ENCODE measurements around the gene CABLES1.

The CABLES1 gene

GRCh38 chr18:23203891-23204432 is 68.7 kb downstream of the CABLES1 start:
- Histone ChIP-seq H3K9me3 (ENCODE audit: control insufficient read depth, insufficient read depth, low read depth, low read length) (no peaks in the 10 kb centered on the region), H3K4me3 (ENCODE audit: low read depth, low read length) (no peak overlapping the region)
- CTCF ChIA-PET, result interaction anchor here (0.9 kb wide), 1 partner anchor 209 kb away, joined by 3 read pairs; no protein-coding TSS in a partner anchor

More at GRCh38 chr18:23203891-23204432, 68.7 kb downstream of the CABLES1 start:
- H3K4me1 ChIP-seq (ENCODE audit: control insufficient read depth, insufficient read depth, low read length), result no peaks in the 10 kb centered on the region
- TF ChIP-seq ZNF692 (tag by site-specific recombination; IDR thresholded peaks at IDR 0.05), result no peak
- TF ChIP-seq ZNF174 (tag by site-specific recombination; IDR thresholded peaks at IDR 0.05), result no peak
- no peak for TF ChIP-seq PBX3 (CRISPR knock-in tag; IDR thresholded peaks at IDR 0.05)
- TF ChIP-seq ZNF433 (tag by site-specific recombination; IDR thresholded peaks at IDR 0.05; ENCODE audit: low read depth), result no peak
- no peak for TF ChIP-seq ZNF146 (tag by site-specific recombination; IDR thresholded peaks at IDR 0.05)
- TF ChIP-seq ZNF560 (tag by site-specific recombination; IDR thresholded peaks at IDR 0.05; ENCODE audit: borderline replicate concordance), result no peak
- no peak for TF ChIP-seq ZNF202 (tag by site-specific recombination; IDR thresholded peaks at IDR 0.05; ENCODE audit: borderline replicate concordance)
- TF ChIP-seq, protein P1, sequence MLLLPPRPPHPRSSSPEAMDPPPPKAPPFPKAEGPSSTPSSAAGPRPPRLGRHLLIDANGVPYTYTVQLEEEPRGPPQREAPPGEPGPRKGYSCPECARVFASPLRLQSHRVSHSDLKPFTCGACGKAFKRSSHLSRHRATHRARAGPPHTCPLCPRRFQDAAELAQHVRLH (tag by site-specific recombination; IDR thresholded peaks at IDR 0.05), result no peak
- TF ChIP-seq ZNF394 (tag by site-specific recombination; IDR thresholded peaks at IDR 0.05; ENCODE audit: borderline replicate concordance), result no peak
- TF ChIP-seq ZNF529 (tag by site-specific recombination; IDR thresholded peaks at IDR 0.05; ENCODE audit: insufficient replicate concordance), result no peak
- TF ChIP-seq, protein P2, sequence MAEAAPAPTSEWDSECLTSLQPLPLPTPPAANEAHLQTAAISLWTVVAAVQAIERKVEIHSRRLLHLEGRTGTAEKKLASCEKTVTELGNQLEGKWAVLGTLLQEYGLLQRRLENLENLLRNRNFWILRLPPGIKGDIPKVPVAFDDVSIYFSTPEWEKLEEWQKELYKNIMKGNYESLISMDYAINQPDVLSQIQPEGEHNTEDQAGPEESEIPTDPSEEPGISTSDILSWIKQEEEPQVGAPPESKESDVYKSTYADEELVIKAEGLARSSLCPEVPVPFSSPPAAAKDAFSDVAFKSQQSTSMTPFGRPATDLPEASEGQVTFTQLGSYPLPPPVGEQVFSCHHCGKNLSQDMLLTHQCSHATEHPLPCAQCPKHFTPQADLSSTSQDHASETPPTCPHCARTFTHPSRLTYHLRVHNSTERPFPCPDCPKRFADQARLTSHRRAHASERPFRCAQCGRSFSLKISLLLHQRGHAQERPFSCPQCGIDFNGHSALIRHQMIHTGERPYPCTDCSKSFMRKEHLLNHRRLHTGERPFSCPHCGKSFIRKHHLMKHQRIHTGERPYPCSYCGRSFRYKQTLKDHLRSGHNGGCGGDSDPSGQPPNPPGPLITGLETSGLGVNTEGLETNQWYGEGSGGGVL (tag by site-specific recombination; IDR thresholded peaks at IDR 0.05), result no peak
- TF ChIP-seq EGR2 (tag by site-specific recombination; IDR thresholded peaks at IDR 0.05; ENCODE audit: low read depth), result no peak
- no peak for TF ChIP-seq ZNF280D (tag by site-specific recombination; IDR thresholded peaks at IDR 0.05)
- TF ChIP-seq ZNF623 (tag by site-specific recombination; IDR thresholded peaks at IDR 0.05), result no peak
- H3K27ac ChIP-seq (ENCODE audit: extremely low read depth, low read depth, low read length), result no peak overlapping the region
- peaks cover 0 to 16% of the 10 kb centered on the region in 2 experiments; a peak in 1 of 3 replicates for H3K36me3 ChIP-seq (ENCODE audit: control insufficient read depth in 2 of 2, insufficient read depth in 1 of 2, low read length in 2 of 2)
- POLR2A ChIA-PET, result no interaction called here
